ENCODE results near the gene CACNA1A.
"Not testable (repeated sequence)": the region's sequence is repeated elsewhere in the genome, so short reads cannot be mapped to it uniquely, and the experiment has no call there.

Gene CACNA1A

GRCh38 chr19:13229246-13229645 is 277.0 kb downstream of the CACNA1A start:
- no peak for DNase-seq (ENCODE audit: low spot score)

- DNase-seq (ENCODE audit: low spot score): no peak
Measured at GRCh38 chr19:13228561-13228960, 277.7 kb downstream of the CACNA1A start.

- no peak for DNase-seq (ENCODE audit: low spot score)
Measured at GRCh38 chr19:13226983-13227382, 279.3 kb downstream of the CACNA1A start.

DNA sequence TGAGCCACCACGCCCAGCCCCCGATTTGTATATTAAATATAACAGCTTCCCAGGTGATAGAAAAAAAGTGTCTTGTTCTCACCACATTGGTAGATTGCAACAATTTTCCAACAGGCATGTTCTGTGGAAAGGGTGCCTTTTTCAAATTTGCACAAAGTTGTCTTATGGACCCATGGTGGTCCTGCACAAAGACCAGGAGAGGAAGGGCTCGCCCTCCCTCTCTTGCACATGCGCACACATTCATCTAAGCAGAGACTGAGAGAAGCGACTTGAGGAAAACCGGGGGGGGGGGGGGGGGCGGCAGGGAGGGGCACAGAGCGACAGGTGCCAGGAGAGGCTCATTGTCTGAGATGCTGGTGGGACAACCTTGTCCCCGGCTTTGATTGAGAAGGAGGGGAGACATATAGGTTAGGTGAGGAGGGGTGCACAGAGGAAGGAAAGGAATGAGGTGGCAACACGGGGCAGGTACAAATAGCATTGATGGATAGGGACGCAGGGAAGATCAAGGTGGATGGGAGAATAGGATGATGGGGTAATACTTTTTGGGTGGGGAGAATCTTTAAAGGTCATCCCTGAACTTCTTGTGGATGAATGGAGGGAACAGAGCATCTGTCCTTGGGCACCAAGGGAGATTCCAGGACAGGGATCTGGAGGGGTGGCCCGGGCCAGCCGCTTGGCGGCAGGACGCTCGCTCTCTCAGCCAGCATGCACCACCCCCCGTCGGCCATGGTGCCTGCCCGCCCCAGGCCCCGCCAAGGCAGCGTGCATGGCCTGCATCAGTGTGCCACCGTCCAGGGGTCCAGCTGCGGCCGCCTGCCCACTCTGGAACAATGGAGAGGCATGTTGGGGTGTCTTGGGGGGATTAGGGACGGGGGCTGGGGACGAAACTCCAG is 280.1 kb downstream of the CACNA1A start:
- DNase-seq (ENCODE audit: low spot score): no peak

GRCh38 chr19:13225085-13225484 is 281.2 kb downstream of the CACNA1A start:
- DNase-seq (ENCODE audit: low spot score): no peak

DNA sequence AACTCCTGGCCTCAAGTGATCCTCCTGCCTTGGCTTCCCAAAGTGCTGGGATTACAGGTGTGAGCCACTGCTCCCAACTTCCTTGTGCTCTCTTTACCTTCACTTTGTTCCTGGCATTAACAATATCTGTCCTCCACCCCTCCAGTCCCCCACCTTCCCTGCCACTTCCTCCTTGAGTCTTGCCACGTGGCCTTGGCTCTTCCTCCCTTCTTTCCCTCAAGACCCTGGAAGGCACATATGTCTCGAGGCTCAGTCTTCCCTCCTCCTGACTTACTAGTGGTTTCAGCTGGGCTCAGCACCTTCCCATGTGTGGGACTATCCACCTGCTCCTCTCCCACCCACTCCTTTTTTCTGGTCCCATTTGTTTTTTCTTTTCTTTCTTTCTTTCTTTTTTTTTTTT is 285.4 kb downstream of the CACNA1A start:
- DNase-seq (ENCODE audit: low spot score): no peak

GRCh38 chr19:13215572-13216380 is 290.5 kb downstream of the CACNA1A start:
- no peak for DNase-seq (ENCODE audit: low spot score)

DNA sequence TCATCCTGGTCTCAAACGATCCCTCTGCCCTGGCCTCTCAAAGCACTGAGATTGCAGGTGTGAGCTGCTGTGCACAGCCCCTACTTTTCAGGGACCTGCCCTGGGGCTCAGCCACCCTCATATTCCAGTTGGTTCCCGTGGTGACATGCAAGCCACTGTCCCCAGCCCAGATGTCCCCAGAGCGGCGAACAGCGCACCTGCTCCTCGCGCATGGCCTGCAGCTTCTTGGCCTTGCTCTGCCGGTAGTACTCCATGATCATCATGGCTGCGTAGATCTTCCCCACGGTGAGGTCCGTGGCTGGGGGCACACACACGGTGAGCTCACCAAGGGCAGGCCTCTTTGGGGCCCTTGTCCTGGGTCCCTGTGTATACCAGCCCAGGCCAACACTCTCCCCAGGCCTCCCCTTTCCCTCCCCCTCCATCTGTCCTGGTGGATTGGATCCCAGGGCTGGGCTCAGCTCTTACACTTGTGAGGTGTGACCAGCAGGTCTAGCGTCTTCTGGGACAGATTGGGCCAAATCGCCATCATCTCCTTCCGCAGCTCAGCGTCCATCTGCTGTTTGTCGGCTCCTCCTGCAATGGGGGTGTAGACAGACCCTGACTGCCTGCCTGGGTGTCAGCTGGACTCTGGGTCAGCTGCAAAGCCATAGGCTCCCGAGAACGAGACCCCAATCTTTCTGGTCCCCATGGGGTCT is 292.1 kb downstream of the CACNA1A start:
- DNase-seq (ENCODE audit: low spot score): no peak

DNA sequence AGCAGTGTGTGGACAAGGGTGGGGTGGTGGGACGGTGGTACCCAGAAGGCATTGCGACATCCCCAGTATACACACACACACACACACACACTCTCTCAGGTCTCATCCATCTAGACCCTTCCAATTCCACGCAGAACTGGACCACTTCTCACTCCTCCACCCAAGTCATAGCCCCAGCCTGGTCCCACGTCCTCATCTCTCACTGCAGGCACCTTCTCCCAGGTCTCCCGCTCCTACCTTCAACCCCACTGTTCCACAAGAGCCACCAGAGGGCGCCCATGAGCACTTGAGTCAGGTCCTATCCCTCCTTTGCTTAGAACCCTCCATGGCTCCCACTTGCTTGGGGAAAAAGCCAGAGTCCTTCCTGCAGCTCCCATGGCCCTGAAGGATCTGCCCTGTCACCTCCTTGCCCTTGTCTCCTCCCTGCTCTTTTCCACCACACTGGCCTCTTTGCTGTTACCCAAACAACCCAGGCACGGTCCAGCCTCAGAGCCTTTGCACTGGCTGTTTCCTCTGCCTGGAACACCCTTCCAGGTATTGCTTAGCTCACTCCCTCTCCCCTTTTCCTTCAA is 293.4 kb downstream of the CACNA1A start:
- DNase-seq (ENCODE audit: low spot score): no peak

GRCh38 chr19:13211426-13212308 is 294.6 kb downstream of the CACNA1A start:
- DNase-seq (ENCODE audit: low spot score): no peak

- no peak for DNase-seq (ENCODE audit: low spot score)
Measured at GRCh38 chr19:13210941-13211340, 295.3 kb downstream of the CACNA1A start.

DNA sequence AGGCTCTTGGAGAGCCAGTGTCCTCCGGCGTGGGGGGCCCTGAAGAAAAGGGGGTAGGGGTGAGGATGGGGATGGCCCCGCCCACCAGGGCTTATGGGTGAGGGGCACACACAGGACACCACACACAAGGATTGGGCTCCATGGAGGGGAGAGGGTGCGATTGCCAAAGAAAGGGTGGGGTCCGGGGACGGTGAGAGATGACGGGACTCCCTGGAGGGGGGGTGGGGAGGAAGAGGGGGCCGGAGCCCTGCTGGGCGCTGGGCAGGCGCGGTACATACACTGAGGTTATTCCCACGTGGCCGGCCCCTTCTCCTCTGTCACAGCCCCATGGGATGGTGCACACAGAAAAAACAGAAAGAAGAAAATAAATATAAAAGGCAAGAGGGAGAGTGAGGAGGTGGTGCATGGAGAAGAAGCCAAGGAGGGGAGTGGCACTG is 295.9 kb downstream of the CACNA1A start:
- no peak for DNase-seq (ENCODE audit: low spot score)

DNA sequence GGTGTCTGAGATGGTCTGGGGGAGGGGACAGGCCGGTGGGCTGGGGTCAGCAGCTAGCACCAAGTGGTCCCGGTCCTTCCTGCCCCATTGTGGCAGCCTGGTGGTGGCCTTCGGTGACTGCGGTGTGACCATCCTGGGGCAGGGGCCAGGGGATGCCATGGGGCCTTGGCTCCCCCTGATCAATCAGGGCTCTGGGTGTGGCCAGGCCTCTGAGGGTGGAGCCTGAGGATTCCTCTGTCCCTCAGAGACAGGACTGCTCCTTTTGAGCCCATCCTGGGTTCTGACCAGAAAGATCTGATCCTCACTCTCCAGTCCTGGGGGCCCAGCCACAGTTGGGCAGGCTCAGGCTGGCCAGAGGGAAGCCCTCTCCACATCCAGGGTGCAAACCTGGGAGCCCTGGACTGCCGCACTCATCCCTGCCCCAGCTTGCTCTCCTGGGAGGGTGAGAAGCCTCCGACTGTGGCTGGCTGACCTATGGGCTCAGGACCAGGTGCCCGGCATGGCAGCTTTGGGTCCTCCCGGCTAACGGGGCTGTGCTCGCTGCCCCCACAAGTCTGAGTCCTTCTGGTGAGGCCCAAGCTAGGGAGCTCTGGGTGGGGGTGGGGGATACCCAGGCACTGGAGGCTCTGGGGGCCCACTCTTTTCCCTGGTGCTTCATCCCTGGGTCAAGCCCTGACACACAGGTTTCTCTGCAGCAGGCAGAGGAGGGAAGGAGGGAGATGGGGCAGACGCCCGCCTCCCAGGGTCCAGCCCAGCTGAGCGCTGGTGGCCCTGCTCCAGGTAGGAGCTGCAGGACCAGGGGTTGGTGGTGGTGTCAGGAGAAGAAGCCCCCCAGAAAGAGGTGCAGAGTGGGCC is 296.6 kb downstream of the CACNA1A start:
- no peak for DNase-seq (ENCODE audit: low spot score)

- DNase-seq (ENCODE audit: low spot score): no peak
Measured at GRCh38 chr19:13208672-13209483, 297.4 kb downstream of the CACNA1A start.

- peak; percentile 83 for DNase-seq (ENCODE audit: low spot score)
Measured at GRCh38 chr19:13207846-13208671, 298.2 kb downstream of the CACNA1A start.

GRCh38 chr19:13207237-13207845 is 298.9 kb downstream of the CACNA1A start:
- no peak for DNase-seq (ENCODE audit: low spot score)

DNA sequence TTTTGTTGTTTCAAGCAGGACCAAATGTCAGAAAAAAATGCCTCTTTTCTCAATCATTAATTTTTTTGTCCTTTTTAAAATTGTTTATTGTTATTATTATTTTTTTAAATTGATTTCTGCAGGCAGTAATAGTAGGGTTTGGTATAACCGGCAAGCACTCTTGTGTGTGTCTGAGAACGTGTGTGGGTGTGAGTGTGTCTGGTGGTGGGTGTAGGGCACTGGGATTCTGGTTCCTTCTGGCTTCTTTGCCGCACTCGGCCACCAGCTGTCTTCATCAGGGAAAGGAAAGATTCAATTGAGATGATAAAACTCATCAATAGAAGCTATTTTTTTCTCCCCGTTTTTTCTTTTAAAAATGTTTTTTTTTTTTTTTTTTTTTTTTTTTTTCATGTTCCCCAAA is 299.7 kb downstream of the CACNA1A start:
- DNase-seq (ENCODE audit: low spot score): no peak

- not testable (repeated sequence) for DNase-seq (ENCODE audit: low spot score)
Measured at GRCh38 chr19:13202112-13202511, 304.2 kb downstream of the CACNA1A start.

Data from left forelimb (tissue), 1 donor.